DMS153 treated with DMSO at 0.1 percent for 48 hours (cell line): ENCODE measurements around the gene RFX7.

Experiments
- DNase-seq: peaks from one replicate; lab custom pipeline; 2025; ENCODE audit not compliant: unreplicated experiment; lab: John Stamatoyannopoulos, UW

Gene RFX7

DNA sequence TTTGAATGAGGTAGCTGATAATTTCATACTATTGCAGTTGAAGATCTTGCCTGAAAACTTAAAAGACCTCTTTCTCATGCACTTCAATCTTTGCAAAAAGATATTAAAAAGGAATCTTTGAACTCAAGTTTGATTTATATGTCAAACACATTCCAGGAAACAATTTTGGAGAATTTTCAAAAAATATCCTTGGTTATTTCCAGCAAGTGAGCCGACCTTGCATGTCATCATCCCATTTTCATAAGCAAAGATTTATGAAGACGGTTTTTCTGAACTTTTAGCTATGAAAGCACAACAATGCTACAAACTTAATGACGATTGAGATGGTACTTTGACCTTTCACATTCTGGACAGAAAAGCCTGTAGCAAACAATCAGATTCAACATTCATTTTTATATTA, 95.6 kb downstream of the RFX7 start:
- no peak for DNase-seq

DNA sequence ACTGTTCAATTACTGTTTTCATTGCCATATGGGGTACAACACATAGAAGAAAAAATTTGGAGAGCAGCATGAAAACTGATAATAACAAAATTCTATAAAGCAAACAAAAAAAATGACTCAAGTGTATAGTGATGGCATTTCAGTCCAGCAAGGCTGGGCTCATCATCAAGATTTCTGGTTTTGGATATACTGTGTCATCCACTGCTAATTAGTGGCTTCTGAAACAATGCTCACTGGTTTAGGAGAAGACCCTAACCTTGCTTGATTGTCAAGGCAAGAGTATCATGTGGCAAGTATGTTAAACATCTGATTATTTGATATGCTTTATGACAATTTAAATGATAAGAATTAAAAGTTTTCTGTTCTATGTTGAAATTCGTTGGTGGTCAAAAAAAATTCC, 96.9 kb downstream of the RFX7 start:
- no peak for DNase-seq

DNA sequence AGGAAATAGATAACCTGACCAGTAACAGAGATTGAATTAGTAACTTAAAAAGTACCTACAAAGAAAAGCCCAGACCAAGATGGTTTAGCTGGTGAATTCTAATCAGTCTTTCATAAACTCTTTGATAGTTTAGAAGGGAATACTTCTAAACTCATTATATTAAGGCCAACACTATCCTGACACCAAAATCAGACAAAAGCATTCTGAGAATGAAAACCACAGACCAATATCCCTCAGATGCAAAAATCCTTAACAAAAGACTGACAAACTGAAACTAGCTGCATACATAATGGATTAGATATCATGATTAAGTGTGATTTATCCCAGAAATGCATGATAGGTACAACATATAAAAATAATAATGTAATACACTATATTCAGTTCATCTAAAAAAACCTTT, 115.6 kb downstream of the RFX7 start:
- DNase-seq = no peak

DNA sequence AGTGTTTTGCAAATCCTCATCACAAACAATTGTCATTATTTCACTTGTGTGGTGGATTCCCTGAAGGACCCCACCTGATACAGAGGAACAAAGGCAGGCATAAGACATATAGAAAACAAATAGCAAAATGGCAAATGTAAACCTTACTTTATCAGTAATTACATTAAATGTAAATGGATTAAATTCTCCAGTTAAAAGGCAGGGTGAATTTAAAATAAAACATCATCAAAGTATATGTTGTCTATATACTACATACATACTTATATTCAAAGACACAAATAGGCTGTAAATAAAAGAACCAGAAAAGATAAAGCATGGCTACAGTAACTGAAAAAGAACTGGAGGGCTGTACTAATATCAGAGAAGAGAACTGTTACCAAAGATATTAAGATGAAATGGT, 117.3 kb downstream of the RFX7 start:
- no peak for DNase-seq

DNA sequence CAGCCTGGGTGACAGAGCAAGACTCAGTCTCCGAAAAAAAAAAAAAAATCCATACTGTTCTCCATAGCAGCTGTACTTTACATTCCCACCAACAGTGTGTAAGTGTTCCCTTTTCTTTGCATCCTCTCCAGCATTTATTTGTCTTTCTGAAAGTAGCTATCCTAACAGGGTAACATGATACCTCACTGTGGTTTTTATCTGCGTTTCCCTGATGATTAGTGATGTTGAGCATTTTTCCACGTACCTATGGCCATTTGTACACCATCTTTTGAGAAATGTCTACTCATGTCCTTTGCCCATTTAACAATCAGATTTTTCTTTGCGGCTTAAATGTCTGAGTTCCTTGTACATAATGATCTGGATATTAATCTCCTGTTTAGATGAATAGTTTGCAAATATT, 119.3 kb downstream of the RFX7 start:
- DNase-seq = no peak

DNA sequence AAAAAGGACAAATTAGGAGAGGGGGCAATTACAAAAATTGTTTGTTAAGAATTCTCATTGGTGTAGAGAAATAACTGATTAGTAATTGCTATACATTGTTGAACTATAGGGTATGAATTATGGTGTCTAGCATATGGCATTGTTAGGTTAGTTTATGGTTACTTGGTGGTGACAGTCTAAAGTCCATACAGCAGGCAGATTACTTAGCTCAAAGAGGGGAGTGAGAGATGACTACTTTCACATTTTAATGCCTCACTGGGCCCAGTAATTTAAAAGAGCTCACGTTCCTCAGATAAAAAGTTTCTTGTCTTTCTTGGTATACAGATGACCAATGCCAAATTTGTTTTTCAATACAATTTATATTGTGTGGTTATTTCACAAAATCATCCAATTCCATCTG, 137.8 kb downstream of the RFX7 start:
- no peak for DNase-seq

DNA sequence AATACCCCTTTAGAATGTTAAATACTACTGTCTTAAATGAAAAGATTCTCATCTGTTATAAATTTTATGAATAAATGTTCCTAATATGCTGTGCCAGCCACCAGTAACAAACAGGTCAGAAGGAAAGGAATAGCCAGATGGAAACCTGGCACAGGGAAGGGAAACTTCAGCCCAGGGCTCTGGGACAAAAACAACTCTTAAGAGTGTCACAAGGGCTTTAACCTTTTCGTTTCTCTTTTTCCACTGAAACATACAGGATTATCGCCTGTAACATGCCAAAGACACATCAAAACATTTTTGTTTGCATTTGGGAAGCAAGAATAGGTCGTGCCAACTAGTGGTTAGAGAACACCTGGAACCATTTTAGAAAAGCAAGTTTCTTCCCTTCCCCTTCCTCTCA, 141.2 kb downstream of the RFX7 start:
- DNase-seq = no peak

DNA sequence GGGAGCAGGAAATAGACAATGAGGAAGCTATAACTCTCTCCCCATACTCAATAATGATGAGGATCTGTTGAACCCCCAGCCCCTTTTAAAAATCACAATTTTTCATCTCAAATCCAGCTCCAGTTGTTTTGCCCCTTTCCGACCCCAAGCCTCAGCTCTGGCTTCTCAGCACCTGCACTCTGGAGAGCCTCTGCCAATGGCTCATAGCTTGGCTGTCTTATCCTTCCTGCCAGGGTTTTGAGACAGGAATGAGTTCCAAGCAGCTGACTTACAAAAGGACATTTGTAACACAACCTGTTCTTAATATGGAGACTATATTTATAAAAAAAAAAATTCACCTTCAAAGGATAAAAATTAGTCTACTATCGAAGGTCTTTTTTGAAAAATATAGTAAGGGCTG, 144.4 kb downstream of the RFX7 start:
- no peak for DNase-seq

DNA sequence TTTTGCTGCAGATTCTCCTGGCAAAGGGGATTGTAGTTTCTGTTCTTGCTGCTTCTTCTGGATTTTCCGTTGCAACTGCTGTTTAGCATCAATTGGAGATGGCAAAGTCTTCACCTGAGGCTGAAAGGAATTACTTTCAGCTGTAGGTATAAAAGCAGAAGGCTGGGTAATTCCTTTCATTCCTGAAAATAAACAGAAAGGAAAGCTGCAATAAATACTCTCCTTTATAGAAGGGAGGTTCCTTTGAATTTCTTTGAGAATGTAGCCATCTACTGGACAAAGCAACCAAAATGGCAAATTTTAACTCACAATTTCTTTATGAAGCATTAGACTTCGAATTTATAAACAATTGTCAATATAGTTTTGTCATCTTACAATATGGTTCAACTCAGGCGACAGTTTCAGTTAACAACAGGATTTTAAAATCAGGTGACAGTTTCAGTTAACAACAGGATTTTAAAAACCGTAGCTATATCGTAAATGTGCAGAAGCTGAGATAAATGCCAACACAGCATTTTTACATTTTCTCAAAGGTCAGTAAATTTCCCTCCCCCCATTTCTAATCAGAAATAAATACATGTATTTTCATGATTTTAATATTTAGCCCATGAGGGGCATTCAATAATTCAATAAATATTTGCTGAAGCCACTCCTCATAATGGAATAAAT, 145.3 kb downstream of the RFX7 start:
- no peak for DNase-seq

DNA sequence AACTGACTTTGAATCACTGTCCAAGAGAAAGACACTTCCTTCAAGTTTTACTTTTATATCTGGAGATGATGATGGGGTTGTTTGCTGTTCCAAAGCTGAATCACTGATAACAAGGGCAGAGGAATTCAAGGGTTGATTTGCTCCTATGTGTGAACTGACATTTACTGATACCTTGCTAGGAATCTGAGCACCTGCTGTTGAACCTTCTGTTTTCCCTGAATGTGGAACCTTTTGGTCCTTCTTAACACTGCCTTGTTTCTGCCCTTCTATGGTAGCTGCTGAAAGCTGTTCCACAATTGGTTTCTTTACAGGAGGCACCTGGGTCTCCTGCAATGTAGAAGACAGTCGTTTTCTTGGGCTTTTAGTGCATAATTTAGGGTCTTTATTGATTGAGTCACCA, 148.3 kb downstream of the RFX7 start:
- no peak for DNase-seq

DNA sequence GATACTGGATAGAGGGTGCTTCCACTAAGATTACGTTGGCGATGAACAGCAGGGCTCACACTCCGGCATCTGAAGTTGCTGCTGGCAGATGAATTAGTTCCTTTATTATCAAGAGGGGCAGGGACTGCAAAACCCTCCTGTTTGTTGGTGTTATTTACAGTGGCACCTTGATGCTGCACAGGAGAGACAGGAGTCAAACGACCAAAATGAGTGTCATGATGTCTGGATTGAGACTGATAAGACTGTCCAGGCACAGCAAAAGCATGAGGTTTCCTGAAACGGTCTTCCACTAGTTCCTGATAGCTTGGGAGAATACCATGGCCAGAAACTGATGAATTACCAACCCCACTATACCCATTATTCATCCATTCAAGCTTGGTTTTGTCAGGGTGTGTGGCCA, 149.5 kb downstream of the RFX7 start:
- no peak for DNase-seq

DNA sequence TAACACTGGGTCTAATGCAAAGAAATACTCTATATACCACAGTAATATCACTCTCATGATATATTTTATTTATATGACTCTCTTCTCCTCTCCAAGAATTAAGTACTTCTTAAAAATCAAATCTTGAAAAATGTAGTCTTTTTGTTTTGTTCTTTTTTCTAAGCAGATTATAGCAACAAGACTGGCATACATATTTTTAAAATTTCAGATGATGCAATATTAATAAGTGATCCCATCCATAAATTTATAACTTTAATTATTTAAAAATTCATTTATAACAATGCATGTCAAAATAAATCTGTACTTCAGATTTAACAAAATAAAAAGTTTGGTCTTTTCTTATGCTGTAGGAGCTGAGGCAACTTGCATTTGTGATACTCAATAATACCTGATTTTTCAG, 155.3 kb downstream of the RFX7 start:
- DNase-seq = no peak

DNA sequence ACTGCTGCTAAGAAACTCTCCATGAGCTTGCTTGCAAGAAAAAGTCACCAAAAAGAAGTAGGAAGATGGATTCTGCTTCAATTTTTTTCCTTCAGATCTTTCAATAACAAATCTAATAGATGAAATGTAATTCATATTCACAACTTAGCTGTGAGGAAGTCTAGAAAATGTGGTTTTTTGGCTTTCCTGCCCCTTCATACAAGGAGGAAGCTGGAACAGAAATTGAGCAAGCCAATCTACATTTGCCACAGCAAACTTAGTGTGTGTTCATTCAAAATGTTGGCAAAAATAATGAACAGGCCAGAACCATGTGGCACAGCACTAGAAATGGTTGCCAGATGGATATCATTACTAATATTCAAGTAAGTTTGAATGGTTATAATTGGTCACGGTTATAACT, 157.1 kb downstream of the RFX7 start:
- DNase-seq = no peak

DNA sequence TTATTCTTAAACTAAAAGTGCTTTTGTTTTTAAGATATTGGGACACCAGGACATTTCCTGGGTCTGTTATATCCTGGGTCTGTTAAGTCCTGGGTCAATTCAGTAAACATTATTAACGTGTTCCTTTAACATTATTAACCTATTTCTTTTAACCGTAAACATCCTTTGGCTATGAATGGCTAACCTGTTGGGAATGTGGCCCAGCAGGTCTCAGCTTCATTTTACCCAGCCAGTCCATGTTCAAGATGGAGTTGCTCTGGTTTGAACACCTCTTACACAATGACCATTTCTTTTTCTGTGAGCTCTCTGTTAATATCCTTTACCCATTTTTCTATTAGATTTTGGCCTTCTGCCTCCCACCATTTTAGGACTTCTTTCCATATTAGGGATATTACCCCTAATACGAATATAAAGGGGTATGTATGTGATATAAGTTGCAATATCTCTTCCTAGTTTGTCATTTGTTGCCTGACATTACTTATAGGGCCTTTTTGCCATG, 161.4 kb downstream of the RFX7 start:
- no peak for DNase-seq

DNA sequence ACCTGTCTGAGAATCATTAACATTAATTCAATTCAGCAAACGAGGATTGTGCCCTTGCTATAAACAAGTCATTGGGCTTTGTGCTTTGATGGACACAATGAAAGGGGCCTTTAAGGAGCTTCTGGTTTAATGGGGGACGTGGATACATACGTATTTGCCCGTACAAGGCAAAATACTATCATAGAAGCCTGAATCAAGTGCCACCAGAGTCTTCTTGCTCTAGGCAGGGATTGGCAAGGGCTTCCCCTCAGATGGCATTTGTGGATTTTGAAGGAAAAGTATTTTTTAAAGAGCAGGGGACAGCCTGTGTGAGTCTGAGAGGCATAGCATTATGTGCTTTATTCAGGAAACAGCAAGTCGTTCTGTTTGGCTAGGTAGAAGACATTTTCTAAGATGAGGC, 166.6 kb downstream of the RFX7 start:
- DNase-seq = no peak

DNA sequence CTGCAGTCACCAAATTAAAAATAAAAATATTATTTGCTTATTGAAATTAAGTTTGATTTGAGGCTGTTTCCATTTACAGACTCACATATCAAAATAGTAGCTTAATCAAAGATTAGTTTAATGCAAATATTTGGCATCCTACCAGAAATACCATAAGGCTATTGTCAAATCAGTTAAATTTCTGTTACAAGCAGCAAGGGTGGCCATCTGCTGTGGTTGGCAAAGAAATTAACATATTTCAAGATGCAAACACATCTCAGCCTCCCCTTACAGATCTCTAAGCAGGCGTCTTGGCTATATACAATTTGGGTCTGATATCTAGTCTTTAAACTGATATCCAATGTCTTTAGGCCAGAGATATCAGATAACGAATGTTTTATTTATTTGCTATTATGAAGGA, 167.0 kb downstream of the RFX7 start:
- no peak for DNase-seq

DNA sequence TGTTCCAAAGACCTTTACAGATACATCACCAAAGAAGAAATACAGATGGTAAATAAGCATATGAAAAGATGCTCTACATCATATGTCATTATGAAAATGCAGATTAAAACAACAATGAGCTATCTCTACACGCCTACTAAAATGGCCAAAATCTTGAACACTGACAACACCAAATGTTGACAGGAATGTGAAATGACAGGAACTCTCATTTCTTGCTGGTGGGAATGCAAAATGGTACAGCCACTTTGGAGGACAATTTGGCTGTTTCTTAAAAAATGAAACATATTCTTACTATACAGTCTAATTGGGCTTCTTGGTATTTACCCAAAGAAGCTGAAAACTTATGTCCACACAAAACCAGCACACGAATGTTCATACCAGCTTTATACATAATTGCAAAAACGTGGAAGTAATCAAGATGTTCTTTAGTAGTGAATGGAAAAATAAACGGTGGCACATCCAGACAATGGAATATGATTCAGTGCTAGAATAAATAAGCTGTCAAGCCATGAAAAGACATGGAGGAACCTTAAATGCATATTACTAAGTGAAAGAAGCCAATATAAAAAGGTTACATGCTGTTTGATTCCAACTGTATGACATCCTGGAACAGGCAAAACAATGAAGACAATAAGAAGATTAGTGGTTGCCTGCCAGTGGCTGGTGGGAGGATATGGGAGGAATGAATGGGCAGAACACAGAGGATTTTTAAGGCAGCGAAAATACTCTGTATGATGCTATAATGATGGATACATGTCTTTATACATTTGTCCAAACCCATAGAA, 169.0 kb downstream of the RFX7 start:
- no peak for DNase-seq

DNA sequence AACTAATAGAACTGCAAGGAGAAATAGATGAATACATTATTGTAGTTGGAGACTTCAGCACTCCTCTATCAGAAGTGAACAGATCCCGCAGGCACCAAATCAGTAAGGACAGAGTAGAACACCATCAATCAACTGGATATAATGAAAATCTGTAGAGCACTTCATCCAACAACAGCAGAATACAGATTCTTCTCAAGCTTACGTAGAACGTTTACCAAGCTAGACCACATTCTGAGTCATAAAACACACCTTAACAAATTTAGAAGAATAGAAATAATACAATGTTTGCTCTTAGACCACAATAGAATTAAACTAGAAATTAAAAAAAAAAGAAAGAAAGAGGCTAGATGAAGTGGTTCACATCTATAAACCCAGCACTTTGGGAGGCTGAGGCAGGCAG, 179.5 kb downstream of the RFX7 start:
- DNase-seq = no peak

DNA sequence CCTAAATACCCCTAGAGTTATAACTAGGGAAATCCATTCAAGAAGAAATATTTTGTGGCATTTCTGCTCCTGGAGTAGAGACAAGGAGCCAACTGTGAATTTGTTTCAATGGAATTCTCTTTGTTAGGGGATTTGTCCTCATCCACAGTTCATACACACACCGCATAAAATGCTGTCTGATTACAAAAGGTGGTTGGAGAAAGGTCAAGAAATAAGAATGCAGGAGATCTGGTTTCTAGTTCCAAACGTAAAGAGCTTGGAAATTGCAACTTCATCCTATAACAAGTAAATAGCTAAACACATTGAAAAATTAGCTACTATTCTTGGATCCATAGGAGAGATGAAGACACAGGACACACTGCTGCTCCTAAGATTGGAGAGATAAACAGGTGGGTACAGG, 184.0 kb downstream of the RFX7 start:
- DNase-seq = no peak

DNA sequence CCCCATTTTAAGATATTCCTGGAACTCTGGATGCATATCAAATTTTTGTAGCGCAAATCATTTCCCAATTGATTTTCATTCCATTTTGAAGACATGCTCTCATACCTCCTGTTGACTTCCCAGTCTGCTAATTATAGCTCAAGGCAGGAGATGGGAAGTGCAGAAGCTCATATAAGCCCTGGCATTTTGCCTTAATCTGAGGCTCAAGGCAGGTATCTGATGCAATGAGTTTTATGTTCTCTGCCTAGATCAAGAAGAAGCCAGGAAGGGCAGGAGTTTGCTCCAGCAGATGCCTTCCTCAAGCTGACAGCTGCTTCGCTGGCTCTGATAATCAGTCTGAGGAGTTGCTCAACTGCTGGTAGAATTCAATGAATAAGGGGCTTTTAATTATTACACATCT, 184.7 kb downstream of the RFX7 start:
- DNase-seq = no peak

DNA sequence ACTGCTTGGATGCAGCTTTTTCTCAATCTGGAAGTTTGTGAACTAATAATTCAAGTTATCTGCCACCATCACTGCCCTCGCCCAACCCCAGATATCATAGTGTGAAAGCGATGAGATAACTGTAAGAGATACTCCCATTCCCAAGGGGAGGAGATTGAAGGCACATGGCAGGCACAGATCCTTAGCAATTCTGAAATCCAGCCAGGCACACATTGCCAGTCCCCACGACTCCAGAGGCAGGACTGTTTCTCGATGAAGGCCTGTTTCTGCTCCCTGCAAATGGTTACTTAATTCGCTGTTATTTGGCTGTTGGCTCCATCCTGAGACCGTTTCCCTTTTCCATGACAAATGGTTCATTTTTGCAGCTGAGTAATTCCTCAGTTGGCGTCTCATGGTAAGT, 187.1 kb downstream of the RFX7 start:
- no peak for DNase-seq

DNA sequence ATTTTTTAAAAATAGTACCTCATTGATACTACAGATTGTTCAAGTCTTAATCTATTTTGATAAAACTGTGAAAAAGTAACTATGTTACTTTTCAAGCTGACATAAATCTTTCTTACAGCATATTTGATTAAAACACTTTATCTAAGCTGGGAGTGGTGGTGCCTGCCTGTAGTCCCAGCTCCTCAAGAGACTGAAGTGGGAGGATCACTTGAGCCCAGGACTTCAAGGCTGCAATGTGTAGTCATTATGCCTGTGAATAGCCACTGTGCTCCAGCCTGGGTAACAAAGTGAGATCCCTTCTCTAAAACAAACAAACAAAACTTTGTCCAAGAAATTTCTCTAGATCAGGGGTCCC, 190.7 kb downstream of the RFX7 start:
- DNase-seq = no peak
